HuH-7 (cell line): ENCODE results near the gene GNG7.
"Not testable (repeated sequence)": the region's sequence is repeated elsewhere in the genome, so short reads cannot be mapped to it uniquely, and the experiment has no call there.

ENCODE experiments used
- DNase-seq: peaks from one replicate; pipeline ENCODE4 v3.0.0; 2011; ENCODE audit warnings: low spot score

Gene GNG7

DNA sequence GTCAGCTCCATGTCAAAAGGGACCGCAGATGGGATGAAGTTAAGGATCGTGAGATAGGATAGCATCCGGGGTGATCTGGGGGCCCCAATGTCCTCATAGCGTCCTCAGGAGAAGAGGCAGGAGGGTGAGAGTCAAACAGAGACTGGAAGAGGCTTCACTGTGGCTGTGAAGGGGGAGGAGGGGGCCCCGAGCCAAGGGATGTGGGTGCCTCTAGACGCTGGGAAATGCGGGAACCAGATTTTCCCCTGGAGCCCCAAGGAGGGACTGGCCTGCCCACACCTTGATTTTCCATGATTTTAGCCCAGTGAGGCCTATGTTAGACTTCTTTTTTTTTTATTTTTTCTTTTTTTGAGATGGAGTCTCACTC is 61.2 kb downstream of the GNG7 start:
- no peak for DNase-seq

DNA sequence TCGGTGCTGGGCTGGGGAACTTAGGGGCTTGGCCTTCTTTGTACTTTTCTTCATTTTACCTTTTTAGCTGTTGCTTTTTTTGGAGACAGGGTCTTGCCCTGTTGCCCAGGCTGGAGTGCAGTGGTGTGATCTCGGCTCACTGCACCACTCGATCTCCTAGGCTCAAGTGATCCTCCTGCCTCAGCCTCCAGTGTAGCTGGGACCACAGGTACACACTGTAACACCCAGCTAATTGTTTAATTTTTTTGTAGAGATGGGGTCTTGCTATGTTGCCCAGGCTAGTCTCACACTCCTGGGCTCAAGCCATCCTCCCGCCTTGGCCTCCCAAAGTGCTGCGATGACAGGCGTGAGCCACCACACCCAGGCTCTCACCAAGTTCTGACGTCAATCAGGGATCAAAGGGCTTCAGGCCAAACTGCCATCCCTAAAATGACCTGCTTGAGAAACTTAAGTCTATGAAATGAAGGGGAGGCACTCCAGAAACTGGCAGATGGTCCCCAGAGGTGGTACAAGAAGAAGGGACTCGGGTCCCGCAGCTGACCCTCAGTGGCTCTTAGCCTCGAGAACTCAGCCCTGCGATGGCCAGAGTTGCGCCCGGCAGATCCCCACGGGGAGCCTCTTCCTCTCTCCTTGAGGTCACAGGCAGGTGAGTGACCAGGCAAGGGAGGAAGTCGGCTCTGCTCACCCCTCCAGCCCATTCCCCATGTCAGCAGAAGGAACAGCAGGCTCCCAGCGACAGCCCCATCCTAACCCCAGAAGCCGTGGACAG is 61.7 kb downstream of the GNG7 start:
- no peak for DNase-seq

DNA sequence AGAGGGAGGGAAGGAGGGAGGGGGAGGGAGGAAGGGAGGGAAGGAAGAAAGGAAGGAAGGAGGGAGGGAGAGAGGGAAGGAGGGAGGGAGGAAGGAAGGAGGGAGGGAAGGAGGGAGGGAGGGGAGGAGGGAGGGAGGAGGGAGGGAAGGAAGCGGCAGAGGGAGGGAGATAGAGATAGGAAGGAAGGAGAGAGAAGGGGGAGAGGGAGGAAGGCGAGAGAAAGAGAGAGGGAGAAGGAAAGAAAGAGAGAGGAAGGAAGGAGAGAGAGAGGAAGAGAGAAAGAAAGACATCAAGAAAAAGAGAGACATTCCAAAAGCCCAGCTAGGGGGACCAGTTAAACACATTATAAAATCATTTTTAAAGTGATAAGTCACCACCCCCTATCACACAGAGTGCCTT is 62.5 kb downstream of the GNG7 start:
- no peak for DNase-seq

DNA sequence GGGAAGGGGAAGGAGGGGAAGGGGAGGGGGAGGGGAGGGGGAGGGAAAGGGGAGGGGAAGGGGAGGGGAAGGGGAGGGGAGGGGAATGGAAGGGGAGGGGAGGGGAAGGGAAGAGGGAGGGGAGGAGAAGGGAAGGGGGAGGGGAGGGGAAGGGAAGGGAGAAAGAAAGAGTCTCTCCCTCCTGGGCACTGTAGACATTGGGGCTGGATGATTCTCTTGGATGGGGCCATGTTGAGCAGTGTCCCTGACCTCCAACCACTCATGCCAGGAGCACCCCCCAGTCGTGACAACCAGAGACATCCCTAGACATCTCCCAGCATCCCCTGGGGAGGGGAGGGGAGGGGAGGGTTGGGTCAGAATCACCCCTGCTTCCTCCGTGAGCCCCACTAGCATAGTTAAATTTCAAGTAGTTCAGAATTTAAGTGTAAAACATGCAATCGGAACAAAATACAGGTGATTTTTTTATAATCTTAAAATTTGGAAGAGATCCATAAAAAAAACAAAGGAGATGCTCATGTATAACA is 64.0 kb downstream of the GNG7 start:
- no peak for DNase-seq

DNA sequence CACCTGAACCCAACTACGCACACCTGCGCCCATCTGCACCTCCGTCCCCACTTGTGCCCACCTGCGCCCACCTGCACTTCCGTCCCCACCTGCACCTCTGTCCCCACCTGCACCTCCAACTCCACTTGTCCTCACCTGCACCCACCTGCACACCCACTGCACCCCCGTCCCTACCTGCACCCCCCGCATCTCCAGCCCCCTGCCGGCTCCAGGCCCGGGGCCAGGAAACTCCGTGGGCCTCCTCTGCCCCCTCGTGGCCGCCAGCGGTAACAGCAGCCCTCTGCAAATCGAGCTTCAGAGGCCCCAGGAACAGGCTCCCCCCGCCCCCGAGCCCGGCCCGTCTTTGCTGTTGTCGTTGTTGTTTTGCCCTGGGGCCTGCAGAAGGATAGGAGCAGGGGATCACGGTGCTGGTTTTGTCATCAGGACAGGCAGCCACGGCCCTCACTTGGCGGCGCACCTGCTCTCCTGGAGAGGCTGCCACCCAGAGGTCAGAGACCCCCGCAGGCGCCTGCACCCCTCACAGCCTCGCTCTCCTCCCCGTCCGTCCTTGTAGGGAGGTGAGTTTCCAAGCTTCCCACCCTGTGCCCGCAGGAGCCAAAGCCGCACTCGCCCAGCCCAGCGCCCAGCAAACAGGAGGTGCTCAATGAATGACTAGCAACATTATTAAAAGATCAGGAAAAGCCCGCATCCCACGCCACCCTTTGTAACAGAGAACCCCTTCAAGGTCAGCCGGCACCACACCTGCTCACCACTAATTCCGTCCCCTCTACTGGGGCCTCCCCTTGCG is 65.4 kb downstream of the GNG7 start:
- peak; percentile 82 for DNase-seq

DNA sequence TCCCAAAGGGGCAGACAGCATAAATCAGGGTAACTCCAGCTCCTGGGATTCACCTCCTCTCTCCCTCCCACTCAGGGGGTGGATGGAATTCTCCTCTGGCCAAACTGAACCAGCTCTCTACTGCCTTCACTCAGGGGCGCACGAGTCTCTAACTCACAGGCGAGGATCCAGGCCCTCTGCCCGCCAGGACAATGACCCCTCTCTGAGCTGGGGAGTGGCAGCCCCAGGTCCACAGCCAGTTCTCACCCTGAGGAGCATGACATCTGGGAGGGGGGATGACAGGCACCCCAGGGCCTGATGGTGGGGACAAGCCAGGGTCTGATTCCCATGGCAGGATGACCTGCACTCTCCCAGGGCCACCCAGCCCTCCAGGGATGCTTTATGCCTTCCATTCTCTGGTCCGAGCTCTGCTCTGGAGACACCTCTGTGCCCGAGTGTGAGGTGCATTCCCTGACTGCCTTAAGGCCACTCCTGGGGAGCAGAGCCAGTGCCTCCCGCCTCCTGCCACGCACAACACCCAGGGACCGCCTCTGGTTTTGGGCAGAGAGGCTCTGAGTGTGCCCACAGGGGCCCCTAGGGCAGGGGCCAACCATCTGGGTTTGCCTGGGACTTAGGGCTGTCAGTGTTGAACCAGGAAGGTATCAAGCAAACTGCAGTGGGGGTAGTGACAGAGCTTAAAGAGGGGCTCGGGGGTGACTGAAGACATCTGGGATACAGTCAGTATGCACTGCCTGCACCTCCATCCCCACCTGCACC is 66.2 kb downstream of the GNG7 start:
- no peak for DNase-seq

DNA sequence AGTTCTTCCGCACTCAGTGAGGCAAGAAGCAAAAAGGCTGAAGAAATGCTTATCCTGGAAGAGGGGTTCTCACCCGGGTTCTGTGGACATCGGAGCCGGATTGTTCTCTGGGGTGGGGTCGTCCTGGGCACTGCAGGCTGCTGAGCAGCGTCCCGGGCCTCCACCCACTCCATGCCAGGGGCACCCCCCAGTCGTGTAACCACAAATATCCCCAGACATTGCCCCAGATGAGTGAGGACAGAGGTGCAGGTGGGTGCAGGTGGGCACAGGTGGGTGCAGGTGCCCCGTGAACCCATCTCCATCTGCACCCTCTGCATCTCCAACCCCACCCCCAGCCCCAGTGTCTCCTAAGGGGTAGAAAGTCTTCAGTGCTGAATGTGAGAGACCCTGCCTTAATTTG is 67.5 kb downstream of the GNG7 start:
- no peak for DNase-seq

DNA sequence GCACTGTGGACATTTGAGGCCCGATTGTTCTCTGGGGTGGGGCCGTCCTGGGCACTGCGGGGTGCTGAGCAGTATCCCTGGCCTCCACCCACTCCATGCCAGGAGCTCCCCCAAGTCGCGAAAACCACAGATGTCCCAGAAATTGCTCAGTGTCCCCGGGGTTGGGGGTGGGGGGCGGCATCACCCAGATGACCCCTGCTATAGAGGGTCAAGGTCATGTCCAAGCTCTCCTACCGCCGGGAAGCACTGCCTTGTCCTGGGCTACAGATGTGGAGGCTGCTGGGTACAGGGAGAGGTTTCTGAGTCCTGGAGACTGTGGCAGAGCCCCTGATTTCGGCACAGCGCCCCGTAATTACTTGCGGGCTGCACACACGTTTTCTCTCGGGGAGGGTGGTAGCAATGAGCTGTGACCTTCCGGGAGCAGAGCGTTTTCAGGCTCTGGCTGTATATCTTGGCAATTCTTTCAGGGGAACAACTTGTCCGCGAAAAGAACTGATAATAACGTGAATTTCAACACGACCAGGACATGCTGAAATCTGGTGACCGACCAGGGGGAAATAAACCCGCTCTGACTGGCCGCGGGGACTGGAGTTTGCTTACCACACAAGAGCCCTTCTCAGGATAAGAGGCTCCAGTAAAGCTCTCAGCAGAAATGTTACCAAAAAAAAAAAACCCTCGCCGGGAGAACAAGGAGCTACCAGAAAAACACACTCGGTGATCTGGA is 68.1 kb downstream of the GNG7 start:
- no peak for DNase-seq

DNA sequence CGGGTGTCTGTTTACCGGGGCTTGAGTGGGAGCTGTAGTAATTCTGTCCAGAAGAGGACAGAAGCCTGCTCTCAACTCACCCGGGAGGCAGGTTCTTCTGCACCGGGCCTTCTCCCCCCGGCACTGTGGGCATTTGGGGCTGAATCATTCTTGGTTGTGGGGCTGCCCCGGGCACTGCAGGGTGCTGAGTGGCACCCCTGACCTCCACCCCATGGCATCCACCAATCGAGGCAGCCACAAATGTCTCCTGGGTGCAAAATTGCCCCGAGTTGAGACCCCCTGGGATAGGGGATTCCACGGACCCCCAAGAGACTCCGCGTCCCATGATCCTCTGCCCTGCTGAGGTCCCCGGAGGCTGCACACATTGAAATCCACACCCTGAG is 68.8 kb downstream of the GNG7 start:
- DNase-seq: no peak

DNA sequence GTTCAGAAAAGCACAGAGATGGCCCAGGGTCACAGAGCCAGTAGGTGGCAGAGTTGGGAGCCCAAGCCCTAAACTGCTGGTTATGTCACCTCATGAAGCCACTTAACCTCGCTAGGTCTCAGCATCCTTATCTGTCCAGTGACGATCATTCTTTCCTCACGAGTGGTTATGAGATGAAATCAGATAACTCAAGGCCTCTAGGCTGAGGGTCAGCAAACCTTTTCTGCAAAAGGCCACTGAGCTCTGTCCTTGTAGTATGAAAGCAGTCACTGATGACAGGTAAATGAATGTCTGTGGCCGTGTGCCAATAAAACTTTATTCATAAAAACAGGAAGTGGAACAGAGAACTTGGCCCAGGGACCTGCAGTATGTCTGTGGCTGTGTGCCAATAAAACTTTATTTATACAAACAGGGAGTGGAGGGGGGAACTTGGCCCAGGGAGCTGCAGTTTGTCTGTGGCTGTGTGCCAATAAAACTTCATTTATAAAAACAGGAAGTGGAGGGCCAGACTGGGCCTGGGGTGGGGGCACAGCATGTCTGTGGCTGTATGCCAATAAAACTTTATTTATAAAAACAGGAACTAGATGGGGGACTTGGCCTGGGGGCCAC is 71.2 kb downstream of the GNG7 start:
- no peak for DNase-seq

DNA sequence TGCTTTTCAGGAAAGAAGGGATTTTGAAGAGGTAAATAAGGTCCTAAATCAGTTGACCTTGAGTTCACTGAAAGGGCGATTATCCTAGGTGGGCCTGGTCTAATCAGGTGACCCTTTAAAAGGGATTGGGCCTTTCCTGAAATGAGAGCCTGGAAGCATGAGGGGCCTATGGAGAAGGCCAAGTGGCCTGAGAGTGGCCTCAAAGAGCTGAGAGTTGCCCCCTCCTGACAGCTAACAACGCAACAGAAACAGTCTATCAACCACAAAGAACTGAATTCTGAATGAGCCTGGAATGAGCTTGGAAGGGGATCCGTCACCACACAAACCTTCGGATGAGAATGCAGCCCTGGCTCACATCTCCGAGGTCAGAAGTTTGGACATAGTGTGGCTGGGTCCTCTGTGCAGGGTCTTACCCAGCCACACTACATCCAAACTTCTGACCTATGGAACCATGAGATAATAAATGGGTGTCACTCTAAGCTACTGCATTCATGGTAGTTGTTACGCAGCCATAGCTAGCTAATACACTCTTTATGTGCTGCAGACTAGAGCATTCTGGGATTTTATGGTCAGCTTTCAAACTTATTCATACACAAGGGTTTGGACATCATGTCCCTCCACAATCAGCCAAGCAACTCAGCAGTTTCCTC is 72.0 kb downstream of the GNG7 start:
- no peak for DNase-seq

DNA sequence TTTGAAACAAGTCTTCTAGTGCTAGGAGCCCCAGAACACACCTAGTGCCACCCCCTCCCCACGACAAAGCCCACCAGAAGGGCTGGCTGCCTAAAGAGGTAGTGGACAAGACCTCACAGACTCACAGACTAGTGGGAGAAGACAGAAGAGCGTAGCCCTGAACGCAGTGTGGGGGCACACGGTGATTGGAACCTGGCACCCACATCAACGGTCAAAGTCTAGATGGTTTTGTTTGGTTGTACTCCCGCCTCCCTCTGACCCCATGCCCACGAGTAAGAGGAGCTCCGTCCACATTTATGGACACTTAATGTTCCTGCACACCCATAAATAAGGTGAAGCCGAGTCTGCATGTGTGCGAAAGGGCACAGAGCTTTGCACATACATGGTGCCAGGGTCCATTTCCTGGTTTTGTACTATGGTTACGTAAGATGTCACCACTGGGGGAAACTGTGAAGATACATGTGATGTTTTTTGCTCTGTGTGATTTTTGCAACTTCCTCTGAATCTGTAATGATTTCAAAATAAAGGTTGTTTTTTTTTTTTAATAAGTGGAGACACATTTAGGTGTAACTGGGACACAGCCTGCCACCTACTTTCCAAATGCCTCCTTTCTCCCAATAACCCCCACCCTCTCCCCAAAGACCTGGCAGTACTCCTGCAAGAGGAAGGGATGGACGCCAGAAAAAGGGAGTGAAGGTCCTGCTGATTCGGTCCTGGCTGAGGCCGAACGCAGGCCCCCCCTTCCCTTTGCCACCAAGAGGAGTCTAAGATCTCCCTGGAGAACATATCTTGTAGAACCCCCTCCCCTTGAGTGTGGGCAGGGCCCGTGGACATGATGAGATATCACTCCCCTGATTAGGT is 72.8 kb downstream of the GNG7 start:
- no peak for DNase-seq

DNA sequence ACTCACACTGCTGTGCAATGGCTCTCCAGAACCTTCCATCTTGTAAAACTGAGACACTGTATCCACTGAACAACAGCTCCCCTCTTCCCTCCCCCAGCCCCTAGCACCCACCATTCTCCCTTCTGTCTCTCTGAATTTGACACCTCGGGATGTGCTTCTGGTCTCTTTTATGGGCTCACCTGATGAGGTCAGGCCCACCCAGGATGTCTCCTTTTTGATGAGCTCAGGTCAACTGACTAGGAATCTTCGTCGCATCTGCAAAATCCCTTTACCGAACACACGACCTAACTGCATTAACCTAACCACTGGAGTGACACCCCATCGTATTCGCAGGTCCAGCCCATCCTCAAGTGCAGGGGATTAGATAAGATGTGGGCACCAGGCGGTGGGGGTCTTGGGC is 73.9 kb downstream of the GNG7 start:
- no peak for DNase-seq

DNA sequence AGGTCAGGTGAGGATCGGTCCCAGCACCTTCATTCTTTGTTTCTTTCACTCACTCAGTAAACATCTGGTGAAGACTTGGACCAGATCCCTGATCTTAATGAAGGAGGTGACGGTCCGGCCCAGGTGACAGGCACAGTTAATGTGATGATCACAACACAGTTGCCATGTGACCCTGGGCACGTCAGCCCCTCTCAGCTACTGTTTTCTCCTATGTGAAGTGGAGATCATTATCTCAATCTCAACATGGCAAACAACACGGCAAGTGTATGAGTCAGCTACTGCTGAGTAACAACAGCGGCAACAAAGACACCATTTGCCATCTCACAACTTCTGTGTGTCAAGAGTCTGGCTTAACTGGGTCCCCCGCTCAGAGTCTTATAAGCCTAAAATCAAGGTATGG is 74.6 kb downstream of the GNG7 start:
- DNase-seq: no peak

DNA sequence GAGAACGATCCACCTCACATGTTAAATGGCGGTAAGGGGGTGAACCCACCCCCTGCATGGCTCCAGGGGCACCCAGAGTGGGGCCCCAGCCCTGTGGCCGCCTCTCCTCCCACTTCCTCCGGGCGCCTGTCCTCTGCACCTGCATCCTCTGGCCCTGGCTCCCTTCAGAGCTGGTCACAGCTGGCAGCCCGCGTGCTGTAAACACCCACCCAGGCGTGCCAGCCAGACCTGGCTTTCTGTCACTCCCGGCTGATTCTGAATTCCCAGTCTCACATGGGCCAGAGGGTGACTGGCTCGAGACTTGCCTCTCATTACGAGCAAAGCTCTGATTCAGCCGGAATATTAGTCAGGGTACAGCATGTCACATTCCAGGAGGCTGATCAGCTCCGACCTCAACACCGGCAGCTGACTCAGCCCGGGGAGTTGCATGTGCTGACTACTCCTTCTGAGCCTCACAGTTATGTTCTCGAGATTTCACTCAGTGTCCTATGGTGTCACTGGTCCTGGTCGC is 75.1 kb downstream of the GNG7 start:
- no peak for DNase-seq

DNA sequence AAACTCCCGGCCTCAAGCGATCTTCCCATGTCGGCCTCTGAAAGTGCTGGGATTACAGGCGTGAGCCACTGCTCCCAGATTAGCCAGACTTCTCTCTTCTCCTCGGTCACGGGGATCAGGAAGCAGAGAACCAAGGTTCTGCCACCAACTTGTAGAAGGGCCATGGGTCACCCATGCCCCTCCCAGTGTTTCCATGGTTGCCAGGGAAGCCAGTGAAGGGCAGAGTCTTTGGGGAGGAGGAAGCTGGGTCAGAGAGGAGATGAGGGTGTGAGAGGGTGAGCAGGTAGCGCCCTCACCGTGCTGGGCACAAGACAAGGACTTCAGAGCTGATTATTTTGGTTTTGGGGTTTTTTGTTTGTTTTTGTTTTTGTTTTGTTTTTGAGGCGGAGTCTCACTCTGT is 77.1 kb downstream of the GNG7 start:
- DNase-seq: no peak

DNA sequence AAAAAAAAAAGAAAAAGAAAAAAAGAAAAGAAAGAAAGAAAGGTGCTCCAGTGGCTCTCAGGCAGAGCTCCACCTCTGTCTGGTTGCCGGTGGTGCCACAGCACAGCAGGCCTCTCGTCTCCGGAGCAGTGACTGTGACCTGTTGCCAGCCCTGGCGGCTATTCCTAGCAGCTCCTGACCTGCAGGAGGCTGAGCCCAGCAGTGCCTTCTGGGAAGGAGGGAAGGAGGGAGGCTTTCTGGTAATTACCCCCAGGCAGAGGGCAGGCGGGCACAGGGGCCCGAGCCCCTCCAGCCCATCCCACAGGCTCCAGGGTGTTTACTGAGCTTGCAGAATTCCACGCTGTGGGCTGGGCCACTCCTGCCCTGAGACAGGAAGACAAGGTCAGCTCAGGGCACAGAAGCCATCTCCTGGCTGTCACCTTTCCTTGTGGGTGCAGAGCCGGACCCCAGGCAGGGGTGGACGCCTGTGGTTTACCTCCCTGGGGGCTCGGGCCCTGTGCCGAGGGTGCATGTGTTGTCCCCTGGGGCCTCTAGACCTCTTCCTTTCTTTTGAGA is 77.9 kb downstream of the GNG7 start:
- DNase-seq: no peak

DNA sequence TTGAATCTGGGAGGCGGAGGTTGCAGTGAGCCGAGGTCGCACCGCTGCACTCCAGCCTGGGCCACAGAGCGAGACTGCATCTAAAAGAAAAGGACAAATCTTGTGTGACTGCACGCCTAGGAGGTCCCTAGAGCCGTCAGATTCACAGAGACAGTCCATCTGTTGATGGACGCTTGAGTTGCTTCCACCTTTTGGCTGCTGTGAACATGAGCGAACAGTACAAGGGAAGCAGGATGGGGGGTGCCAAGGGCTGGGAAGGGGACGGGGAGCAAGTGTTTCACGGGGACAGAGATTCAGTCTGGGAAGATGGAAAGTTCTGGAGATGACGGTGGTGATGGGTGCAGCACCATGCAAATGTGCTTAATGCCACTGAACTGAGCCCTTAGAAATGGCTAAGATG is 78.7 kb downstream of the GNG7 start:
- DNase-seq: no peak

DNA sequence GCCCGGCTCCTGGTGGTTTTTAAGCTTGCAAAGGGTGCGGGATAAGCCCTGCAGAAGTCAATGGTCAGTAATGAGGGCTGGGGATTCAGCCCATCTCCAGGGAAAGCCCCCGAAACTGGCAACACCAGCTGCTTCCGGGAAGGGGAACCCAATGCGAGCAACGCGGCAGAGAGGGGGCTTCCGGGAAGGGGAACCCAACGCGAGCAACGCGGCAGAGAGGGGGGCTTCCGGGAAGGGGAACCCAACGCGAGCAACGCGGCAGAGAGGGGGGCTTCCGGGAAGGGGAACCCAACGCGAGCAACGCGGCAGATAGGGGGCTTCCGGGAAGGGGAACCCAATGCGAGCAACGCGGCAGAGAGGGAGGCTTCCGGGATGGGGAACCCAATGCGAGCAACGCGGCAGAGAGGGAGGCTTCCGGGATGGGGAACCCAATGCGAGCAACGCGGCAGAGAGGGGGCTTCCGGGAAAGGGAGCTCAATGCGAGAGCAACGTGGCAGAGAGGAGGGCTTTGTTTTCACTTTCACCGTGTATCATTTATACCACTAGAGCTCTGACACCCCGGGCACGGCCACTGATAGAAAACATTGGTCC is 80.0 kb downstream of the GNG7 start:
- DNase-seq: not testable (repeated sequence)
